Measurements from ENCODE around the gene SMIM10L2A. TPM values are rescaled to one million over a fixed set of nuclear protein-coding genes. Genes with fewer than 3 reads are reported as not detected.
"Not testable (repeated sequence)": the region's sequence is repeated elsewhere in the genome, so short reads cannot be mapped to it uniquely, and the experiment has no call there.

Gene SMIM10L2A
- total RNA-seq, 1 donor from 2014 or later = 2.7 TPM

- intact Hi-C loops (cut with DNase I) = no loop called here
- no peak for ATAC-seq
Observed at GRCh38 chrX:135416546-135416945, 5.2 kb upstream of the SMIM10L2A start.

GRCh38 chrX:135420831-135421230 lies 913 bp upstream of the SMIM10L2A start:
- DNase-seq (ENCODE audit: low spot score) = no peak
- no peak for ATAC-seq
- intact Hi-C loops (cut with DNase I) = no loop called here

More at GRCh38 chrX:135416546-135416945, 5.2 kb upstream of the SMIM10L2A start:
- DNase-seq (ENCODE audit: low spot score) = no peak

GRCh38 chrX:135421537-135421931 lies 210 bp upstream of the SMIM10L2A start:
- ATAC-seq (peak; percentile 97), DNase-seq (ENCODE audit: low spot score) (peak; percentile 91)
- intact Hi-C loops (cut with DNase I) = no loop called here

- intact Hi-C loops (cut with DNase I); DNase-seq (ENCODE audit: low spot score); ATAC-seq: not testable (repeated sequence)
Observed at GRCh38 chrX:135422810-135423168, 1.0 kb downstream of the SMIM10L2A start.

GRCh38 chrX:135423173-135423864 lies 1.6 kb downstream of the SMIM10L2A start:
- intact Hi-C loops (cut with DNase I); ATAC-seq; DNase-seq (ENCODE audit: low spot score): not testable (repeated sequence)

- no peak for ATAC-seq
- no peak for DNase-seq (ENCODE audit: low spot score)
- intact Hi-C loops (cut with DNase I) = no loop called here
Observed at GRCh38 chrX:135424469-135424868, 2.7 kb downstream of the SMIM10L2A start.

- ATAC-seq = no peak
- intact Hi-C loops (cut with DNase I) = no loop called here
- DNase-seq (ENCODE audit: low spot score) = no peak
Observed at GRCh38 chrX:135425026-135425965, 3.6 kb downstream of the SMIM10L2A start.

GRCh38 chrX:135429429-135429828 lies 7.7 kb downstream of the SMIM10L2A start:
- DNase-seq (ENCODE audit: low spot score) (no peak), ATAC-seq (no peak)
- intact Hi-C loops (cut with DNase I) = no loop called here

- intact Hi-C loops (cut with DNase I) = no loop called here
- DNase-seq (ENCODE audit: low spot score) (no peak), ATAC-seq (no peak)
Observed at GRCh38 chrX:135431886-135432285, 10.1 kb downstream of the SMIM10L2A start.

- ATAC-seq = no peak
- intact Hi-C loops (cut with DNase I) = no loop called here
- no peak for DNase-seq (ENCODE audit: low spot score)
Observed at GRCh38 chrX:135432453-135432852, 10.7 kb downstream of the SMIM10L2A start.

GRCh38 chrX:135432881-135433521 lies 11.3 kb downstream of the SMIM10L2A start:
- intact Hi-C loops (cut with DNase I) = no loop called here
- DNase-seq (ENCODE audit: low spot score) = no peak
- no peak for ATAC-seq

GRCh38 chrX:135433531-135434257 lies 11.9 kb downstream of the SMIM10L2A start:
- intact Hi-C loops (cut with DNase I) = no loop called here
- ATAC-seq = peak; percentile 22
- DNase-seq (ENCODE audit: low spot score) = no peak

GRCh38 chrX:135434258-135435138 lies 12.8 kb downstream of the SMIM10L2A start:
- ATAC-seq (no peak), DNase-seq (ENCODE audit: low spot score) (no peak)
- intact Hi-C loops (cut with DNase I) = no loop called here

- intact Hi-C loops (cut with DNase I) = no loop called here
- DNase-seq (ENCODE audit: low spot score) = no peak
- ATAC-seq = no peak
Observed at GRCh38 chrX:135435139-135435922, 13.6 kb downstream of the SMIM10L2A start.

- no peak for ATAC-seq
- no peak for DNase-seq (ENCODE audit: low spot score)
- intact Hi-C loops (cut with DNase I) = no loop called here
Observed at GRCh38 chrX:135435933-135436332, 14.2 kb downstream of the SMIM10L2A start.

GRCh38 chrX:135436456-135436855 lies 14.7 kb downstream of the SMIM10L2A start:
- DNase-seq (ENCODE audit: low spot score) (no peak), ATAC-seq (no peak)
- intact Hi-C loops (cut with DNase I) = no loop called here
